ENCODE measurements around the gene SEC14L3.

DNA sequence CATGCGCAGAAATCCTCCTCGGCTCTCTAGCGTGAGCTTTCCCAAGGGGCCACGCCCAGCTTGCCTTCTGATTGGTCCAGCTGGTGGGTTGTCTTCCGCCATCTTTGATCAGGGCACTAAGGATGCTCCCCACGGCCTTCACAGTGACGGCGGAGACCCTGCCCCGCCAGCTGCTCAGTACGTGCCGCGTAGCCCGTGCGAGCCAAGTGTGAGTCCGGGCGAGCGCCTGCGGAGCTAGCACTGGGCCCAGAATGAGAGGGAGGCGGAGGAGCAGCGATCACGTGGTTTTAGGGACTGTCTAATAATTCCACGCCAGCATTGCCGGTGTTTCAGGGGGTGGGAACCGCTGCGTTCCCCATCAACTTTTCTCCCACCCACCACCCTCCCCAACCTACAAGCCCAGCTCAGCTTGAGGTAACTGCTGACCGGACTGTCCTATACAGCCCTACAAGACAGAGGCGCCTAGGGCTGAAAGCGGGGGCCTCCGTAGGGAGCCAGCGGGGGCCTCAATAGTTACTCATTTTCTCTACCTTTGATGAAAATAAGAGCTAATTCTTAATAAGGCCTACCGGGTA lies 47.8 kb downstream of the SEC14L3 start:
- TF ChIP-seq, protein P1, sequence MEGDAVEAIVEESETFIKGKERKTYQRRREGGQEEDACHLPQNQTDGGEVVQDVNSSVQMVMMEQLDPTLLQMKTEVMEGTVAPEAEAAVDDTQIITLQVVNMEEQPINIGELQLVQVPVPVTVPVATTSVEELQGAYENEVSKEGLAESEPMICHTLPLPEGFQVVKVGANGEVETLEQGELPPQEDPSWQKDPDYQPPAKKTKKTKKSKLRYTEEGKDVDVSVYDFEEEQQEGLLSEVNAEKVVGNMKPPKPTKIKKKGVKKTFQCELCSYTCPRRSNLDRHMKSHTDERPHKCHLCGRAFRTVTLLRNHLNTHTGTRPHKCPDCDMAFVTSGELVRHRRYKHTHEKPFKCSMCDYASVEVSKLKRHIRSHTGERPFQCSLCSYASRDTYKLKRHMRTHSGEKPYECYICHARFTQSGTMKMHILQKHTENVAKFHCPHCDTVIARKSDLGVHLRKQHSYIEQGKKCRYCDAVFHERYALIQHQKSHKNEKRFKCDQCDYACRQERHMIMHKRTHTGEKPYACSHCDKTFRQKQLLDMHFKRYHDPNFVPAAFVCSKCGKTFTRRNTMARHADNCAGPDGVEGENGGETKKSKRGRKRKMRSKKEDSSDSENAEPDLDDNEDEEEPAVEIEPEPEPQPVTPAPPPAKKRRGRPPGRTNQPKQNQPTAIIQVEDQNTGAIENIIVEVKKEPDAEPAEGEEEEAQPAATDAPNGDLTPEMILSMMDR (IDR thresholded peaks at IDR 0.05; ENCODE audit: low read length): no peak
- TF ChIP-seq EZH2 (optimal IDR thresholded peaks at IDR 0.05; ENCODE audit: low read depth, low read length): no peak
- no peak for TF ChIP-seq EZH2phosphoT487 (IDR thresholded peaks at IDR 0.05; ENCODE audit: low read length)

Measured in MM.1S (cell line).